A549 (cell line): ENCODE results near the gene BTBD7. TPM values are rescaled to one million over a fixed set of nuclear protein-coding genes. Genes with fewer than 3 reads are reported as not detected.

Experiments used
- ATAC-seq, 2 experiments: fragments of 200-7000 bp in 1 of 2; fragments of >200 bp in 1 of 2; cut with Nextera tagmentation in 1 of 2; cut with Tn5 transposase in 1 of 2; 3 replicates each; pipeline versions ENCODE4 v1.8.0 to v1.9.1; 2018 to 2020; ENCODE audit warnings: mild to moderate bottlenecking in 1 of 2, moderate library complexity in 1 of 2
- CTCF ChIA-PET: fragments of 300-600 bp; sonication (Branson Sonifier 250); formaldehyde crosslinking; extraction: SDS; loops from one replicate; lab custom pipeline; 2021; ENCODE audit warnings: antibody characterized with exemption, inconsistent platforms; lab: Yijun Ruan, JAX
- POLR2A ChIA-PET: fragments of 350-600 bp; formaldehyde crosslinking; extraction: SDS; loops from one replicate; lab custom pipeline; 2021; ENCODE audit warnings: antibody characterized with exemption, inconsistent platforms; lab: Yijun Ruan, JAX
- DNase-seq, 2 experiments: peaks; one replicate each; pipeline versions ENCODE4 v3.0.0 to v3.0.0-alpha.2; 2011 to 2016; ENCODE audit warnings: low read depth in 1 of 2, low spot score in 1 of 2
- FAIRE-seq: peaks from 2 replicates; lab custom pipeline; 2011; peaks lifted over from hg19 to GRCh38; lab: Jason Lieb, UNC
- H3K27ac ChIP-seq, 2 experiments: fragments of >200 bp; sonication (Bioruptor Twin); formaldehyde crosslinking; 3 replicates each; pipeline ENCODE4 v1.5.1; 2016 to 2017
- H3K4me1 ChIP-seq: fragments of >200 bp; sonication (Bioruptor Twin); formaldehyde crosslinking; 3 replicates; pipeline ENCODE4 v1.6.1; 2016
- H3K4me2 ChIP-seq: fragments of >200 bp; sonication (Bioruptor Twin); formaldehyde crosslinking; 3 replicates; pipeline ENCODE4 v1.6.1; 2016
- H3K4me3 ChIP-seq: fragments of >200 bp; sonication (Bioruptor Twin); formaldehyde crosslinking; 3 replicates; pipeline ENCODE4 v1.5.1; 2016
- H3K9me3 ChIP-seq: fragments of >200 bp; sonication (Bioruptor Twin); formaldehyde crosslinking; 3 replicates; pipeline ENCODE4 v1.6.1; 2016
- ATOH8 ChIP-seq: fragments of 250-450 bp; sonication (Bioruptor Pico); IDR thresholded peaks from 2 replicates; pipeline ENCODE4 v1.5.0; 2020; ENCODE audit warnings: low read depth, mild to moderate bottlenecking, moderate library complexity
- BCL3 ChIP-seq: fragments of >200 bp; sonication (Bioruptor Twin); formaldehyde crosslinking; IDR thresholded peaks from 3 replicates; pipeline ENCODE4 v1.6.1; 2016
- CTCF ChIP-seq: fragments of >200 bp; sonication (Bioruptor Twin); formaldehyde crosslinking; IDR thresholded peaks from 3 replicates; pipeline ENCODE4 v1.5.1; 2016
- E2F6 ChIP-seq: IDR thresholded peaks from 2 replicates; pipeline ENCODE4 v1.6.1; 2012; ENCODE audit warnings: low read depth, borderline replicate concordance
- EHF ChIP-seq: fragments of 250-450 bp; sonication (Bioruptor Pico); IDR thresholded peaks from 2 replicates; pipeline ENCODE4 v1.5.0; 2020; ENCODE audit warnings: mild to moderate bottlenecking
- FOSL2 ChIP-seq, 2 experiments: fragments of 450-650 bp in 1 of 2; fragments of >200 bp in 1 of 2; sonication (Bioruptor Twin) in 1 of 2; formaldehyde crosslinking; IDR thresholded peaks; 2 replicates each; pipeline versions ENCODE4 v1.5.0 to v1.6.1; 2016 to 2020; ENCODE audit warnings: mild to moderate bottlenecking in 1 of 2, moderate library complexity in 1 of 2
- HDAC2 ChIP-seq: fragments of 200-600 bp; sonication (generic); IDR thresholded peaks from 2 replicates; pipeline ENCODE4 v1.6.1; 2016
- HOXA7 ChIP-seq: fragments of 250-450 bp; sonication (Bioruptor Pico); IDR thresholded peaks from 2 replicates; pipeline ENCODE4 v1.5.0; 2020; ENCODE audit warnings: mild to moderate bottlenecking, moderate library complexity
- HOXB13 ChIP-seq: fragments of 250-450 bp; sonication (Bioruptor Pico); IDR thresholded peaks from 2 replicates; pipeline ENCODE4 v1.5.0; 2020; ENCODE audit warnings: low read depth, mild to moderate bottlenecking, moderate library complexity
- HOXB5 ChIP-seq: fragments of 250-450 bp; sonication (Bioruptor Pico); IDR thresholded peaks from 2 replicates; pipeline ENCODE4 v1.5.0; 2020; ENCODE audit warnings: mild to moderate bottlenecking, moderate library complexity
- POLR2A ChIP-seq: IDR thresholded peaks from 2 replicates; pipeline ENCODE4 v1.6.1; 2012; ENCODE audit warnings: mild to moderate bottlenecking, low read length
- RAD21 ChIP-seq, 2 experiments: fragments of >200 bp in 1 of 2; sonication (Bioruptor Twin) in 1 of 2; formaldehyde crosslinking in 1 of 2; IDR thresholded peaks in 1 of 2; conservative IDR thresholded peaks in 1 of 2; 2 replicates in 1 of 2; 3 replicates in 1 of 2; pipeline ENCODE4 v1.6.1; 2012 to 2018; ENCODE audit warnings: inconsistent platforms in 1 of 2
- SMC3 ChIP-seq: fragments of >200 bp; sonication (Bioruptor Twin); formaldehyde crosslinking; IDR thresholded peaks from 3 replicates; pipeline ENCODE4 v1.6.1; 2018; ENCODE audit warnings: inconsistent platforms
- SREBF2 ChIP-seq: fragments of 450-650 bp; IDR thresholded peaks from 2 replicates; pipeline ENCODE4 v1.6.1; 2014; ENCODE audit warnings: mild to moderate bottlenecking, moderate library complexity
- TFCP2L1 ChIP-seq: fragments of 250-450 bp; sonication (Bioruptor Pico); IDR thresholded peaks from 2 replicates; pipeline ENCODE4 v1.5.0; 2021; ENCODE audit warnings: mild to moderate bottlenecking
- USF2 ChIP-seq: fragments of 450-650 bp; IDR thresholded peaks from 2 replicates; pipeline ENCODE4 v1.6.1; 2014; ENCODE audit warnings: antibody characterized with exemption
- ZSCAN20 ChIP-seq: fragments of 250-450 bp; sonication (Bioruptor Pico); IDR thresholded peaks from 2 replicates; pipeline ENCODE4 v1.8.0; 2022; ENCODE audit warnings: mild to moderate bottlenecking, moderate library complexity
- WGBS: methylation state at CpG from one replicate; pipeline ENCODE4 v1.1.6; 2017; ENCODE audit errors: missing lambda C conversion rate; 5-methylcytosine and 5-hydroxymethylcytosine counted together
- polyA plus RNA-seq, 4 experiments: library from polyadenylated mRNA; depleted of rRNA in 3 of 4; stranded (reverse); fragments of >200 nt; fragmentation: RNase III in 1 of 4; extraction: RNeasy Plus Mini Kit Qiagen cat#74134 plus additional on column Dnase treatment in 1 of 4; gene quantifications; 2 replicates in 3 of 4; 3 replicates in 1 of 4; pipeline ENCODE4 v1.2.3, GENCODE V29; 2011 to 2017
- TF ChIP-seq, protein P1 (sequence below): IDR thresholded peaks from 2 replicates; pipeline ENCODE4 v1.6.1; 2012
- TF ChIP-seq, protein P2 (sequence below): fragments of 250-450 bp; sonication (Bioruptor Pico); IDR thresholded peaks from 2 replicates; pipeline ENCODE4 v1.5.0; 2021; ENCODE audit warnings: mild to moderate bottlenecking, moderate library complexity, borderline replicate concordance

BTBD7 gene
- polyA plus RNA-seq, 2 of the 4 experiments (the other 2 are of a cell fraction): 11.1 to 17.4 TPM

- H3K27ac ChIP-seq: no peak overlapping the region
- H3K4me3 ChIP-seq: no peak overlapping the region
- H3K9me3 ChIP-seq: no peaks in the 10 kb centered on the region
- ATAC-seq: no peak
- POLR2A ChIA-PET: no interaction called here
- no peaks in the 10 kb centered on the region for H3K4me1 ChIP-seq
- 59% methylated on average over 4 of the region's 4 CpGs for WGBS
- DNase-seq: no peak
- TF ChIP-seq ATOH8 (CRISPR knock-in tag): no peak
- no peak for TF ChIP-seq USF2
- no peak for TF ChIP-seq POLR2A
- TF ChIP-seq HOXA7 (CRISPR knock-in tag): no peak
- TF ChIP-seq, protein P1, sequence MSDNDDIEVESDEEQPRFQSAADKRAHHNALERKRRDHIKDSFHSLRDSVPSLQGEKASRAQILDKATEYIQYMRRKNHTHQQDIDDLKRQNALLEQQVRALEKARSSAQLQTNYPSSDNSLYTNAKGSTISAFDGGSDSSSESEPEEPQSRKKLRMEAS: no peak
- TF ChIP-seq HDAC2: no peak
- TF ChIP-seq ZSCAN20 (CRISPR knock-in tag): no peak
- TF ChIP-seq E2F6: no peak
- TF ChIP-seq, all 56 proteins: peak for 0
- CTCF ChIA-PET: no interaction called here
- no peak overlapping the region for H3K4me2 ChIP-seq
- FAIRE-seq: no peak
These were observed 37.0 kb upstream of the BTBD7 start for GRCh38 chr14:93369713-93370266.

DNA sequence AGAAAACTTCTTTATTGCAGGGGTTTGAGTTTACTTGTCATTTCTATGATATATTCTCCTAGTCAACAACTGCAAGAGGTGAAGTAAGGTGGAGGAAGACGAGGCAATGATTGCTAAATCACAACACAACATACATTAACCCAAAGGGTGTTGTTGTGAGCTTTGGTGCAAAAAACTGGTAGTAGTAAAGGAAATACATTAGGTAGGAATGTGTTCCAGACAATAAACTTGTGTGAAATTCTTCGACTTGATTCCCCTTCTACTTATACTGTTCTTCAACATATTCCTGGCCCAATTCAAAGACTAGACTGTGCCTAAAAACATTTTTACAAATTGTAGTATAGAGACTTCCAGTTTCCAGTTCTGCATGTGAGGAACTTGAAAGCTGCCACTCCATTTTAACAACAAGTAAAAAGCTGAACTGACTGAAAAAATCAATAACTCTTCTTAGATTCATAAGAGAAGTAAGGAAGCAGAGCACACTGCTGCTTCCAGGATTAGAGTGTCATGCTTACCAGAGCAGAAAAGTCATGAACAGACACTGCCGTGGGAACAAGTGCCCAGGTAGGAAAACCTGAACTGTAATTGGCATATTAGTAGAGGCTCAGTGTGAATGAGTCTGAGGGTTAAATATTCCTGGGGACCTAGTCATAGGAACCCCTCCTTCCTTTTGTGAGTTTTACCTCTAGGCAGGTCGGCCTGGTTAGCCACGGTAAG lies 36.3 kb upstream of the BTBD7 start:
- no peak for FAIRE-seq
- DNase-seq: no peak
- ChIA-PET POLR2A (no interaction called here), CTCF (interaction anchor here (1.2 kb wide), 1 partner anchor 12 kb away, joined by 3 read pairs; no protein-coding TSS in a partner anchor)
- WGBS: 37% methylated on average over 5 of the region's 5 CpGs
- Histone ChIP-seq H3K27ac (no peak overlapping the region), H3K9me3 (no peaks in the 10 kb centered on the region), H3K4me1 (no peaks in the 10 kb centered on the region), H3K4me3 (no peak overlapping the region), H3K4me2 (no peak overlapping the region)
- TF ChIP-seq FOSL2 (IDR thresholded peaks at IDR 0.05) (no peak), FOSL2 (CRISPR knock-in tag; IDR thresholded peaks at IDR 0.05) (no peak), EHF (CRISPR knock-in tag) (no peak), SREBF2 (no peak), TFCP2L1 (CRISPR knock-in tag) (no peak), HOXB13 (no peak), ZSCAN20 (CRISPR knock-in tag) (no peak), CTCF (no peak), HOXB5 (CRISPR knock-in tag) (no peak), SMC3 (no peak), BCL3 (no peak), E2F6 (no peak), RAD21 (conservative IDR thresholded peaks at IDR 0.05 in 1 of 2, IDR thresholded peaks at IDR 0.05 in 1 of 2) (no peak)
- TF ChIP-seq, protein P2, sequence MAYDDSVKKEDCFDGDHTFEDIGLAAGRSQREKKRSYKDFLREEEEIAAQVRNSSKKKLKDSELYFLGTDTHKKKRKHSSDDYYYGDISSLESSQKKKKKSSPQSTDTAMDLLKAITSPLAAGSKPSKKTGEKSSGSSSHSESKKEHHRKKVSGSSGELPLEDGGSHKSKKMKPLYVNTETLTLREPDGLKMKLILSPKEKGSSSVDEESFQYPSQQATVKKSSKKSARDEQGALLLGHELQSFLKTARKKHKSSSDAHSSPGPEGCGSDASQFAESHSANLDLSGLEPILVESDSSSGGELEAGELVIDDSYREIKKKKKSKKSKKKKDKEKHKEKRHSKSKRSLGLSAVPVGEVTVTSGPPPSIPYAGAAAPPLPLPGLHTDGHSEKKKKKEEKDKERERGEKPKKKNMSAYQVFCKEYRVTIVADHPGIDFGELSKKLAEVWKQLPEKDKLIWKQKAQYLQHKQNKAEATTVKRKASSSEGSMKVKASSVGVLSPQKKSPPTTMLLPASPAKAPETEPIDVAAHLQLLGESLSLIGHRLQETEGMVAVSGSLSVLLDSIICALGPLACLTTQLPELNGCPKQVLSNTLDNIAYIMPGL (CRISPR knock-in tag): no peak
- no peak for ATAC-seq
